Measurements from ENCODE around the gene GATA6. TPM values are rescaled to one million over a fixed set of nuclear protein-coding genes. Genes with fewer than 3 reads are reported as not detected.

The GATA6 gene
- total and polyA plus RNA-seq, 10 of the 15 experiments (the other 5 are each of a cell fraction or from before 2014, with no cell fraction given), result 0.04 to 0.05 TPM; not detected in 8

DNA sequence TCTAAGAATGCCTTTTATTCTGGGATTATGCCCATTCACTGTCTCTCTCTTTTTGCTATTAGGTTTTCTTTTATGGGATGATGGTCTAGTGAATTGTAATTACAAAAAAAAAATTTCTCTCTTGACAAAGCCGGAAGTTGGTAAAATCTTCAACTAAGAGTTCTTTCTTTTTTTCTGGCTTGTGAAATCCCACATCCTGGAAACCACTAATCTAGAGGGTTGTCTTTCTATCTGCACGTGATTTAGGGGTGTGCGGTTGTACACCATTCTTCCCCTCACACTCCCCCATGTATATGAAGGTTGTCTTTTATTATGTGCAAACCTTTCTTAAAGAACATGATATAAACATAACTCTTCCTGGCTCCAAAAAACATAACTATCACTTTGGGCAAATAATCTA, 52.0 kb downstream of the GATA6 start:
- WGBS (ENCODE audit: insufficient coverage, insufficient replicate concordance, low lambda C conversion rate, missing lambda C conversion rate), result 2% methylated on average over 3 of the region's 3 CpGs
- ChIA-PET SMC1A (ENCODE audit: uncharacterized antibody, unreplicated experiment) (no interaction called here), CTCF (no interaction called here), RAD21 (ENCODE audit: unreplicated experiment) (no interaction called here), POLR2A (no interaction called here)
- intact Hi-C loops (cut with micrococcal nuclease; ENCODE audit: unreplicated experiment), result no loop called here
- in situ Hi-C loops (cut with MboI), result no loop called here
- Histone ChIP-seq H3K4me3 (no peak overlapping the region), H3K9me3 (replicated peaks; ENCODE audit: control insufficient read depth, insufficient read depth, low read length) (no peaks in the 10 kb centered on the region), H3K36me3 (ENCODE audit: control insufficient read depth in 2 of 2, insufficient read depth in 2 of 2, low read length in 1 of 2) (no peaks in the 10 kb centered on the region), H3K27me3 (replicated peaks in 1 of 2; ENCODE audit: control insufficient read depth in 2 of 2, insufficient read depth in 2 of 2, low read length in 1 of 2) (no peaks in the 10 kb centered on the region; a peak in 1 of 4 replicates), H3K4me2 (ENCODE audit: control insufficient read depth, insufficient read depth) (no peak overlapping the region), H3K9ac (ENCODE audit: control insufficient read depth, insufficient read depth, low read length) (no peak overlapping the region), H4K20me1 (ENCODE audit: control insufficient read depth, insufficient read depth) (no peaks in the 10 kb centered on the region), H3K79me2 (ENCODE audit: control insufficient read depth, insufficient read depth, low read length) (no peaks in the 10 kb centered on the region), H2AFZ (ENCODE audit: control insufficient read depth, low read depth, low read length) (no peak overlapping the region), H3K27ac (ENCODE audit: control insufficient read depth, insufficient read depth) (no peak overlapping the region), H3K4me1 (ENCODE audit: control insufficient read depth, insufficient read depth, low read length) (no peaks in the 10 kb centered on the region)
- no TSS peak for BruUV-seq (replicated peaks)
- no peak for DNase-seq (ENCODE audit: low read depth, low spot score)
- no peak for FAIRE-seq
- no peak for ATAC-seq
- TF ChIP-seq NBN (IDR thresholded peaks at IDR 0.05) (no peak), BHLHE40 (IDR thresholded peaks at IDR 0.05; ENCODE audit: borderline replicate concordance in 1 of 2, low read depth in 2 of 2, low read length in 1 of 2) (no peak), EED (IDR thresholded peaks at IDR 0.05; ENCODE audit: low read depth) (no peak), SREBF1 (IDR thresholded peaks at IDR 0.05; ENCODE audit: low read length) (no peak), SIN3A (IDR thresholded peaks at IDR 0.05; ENCODE audit: low read depth, low read length) (no peak), SREBF2 (IDR thresholded peaks at IDR 0.05; ENCODE audit: low read length) (no peak), RBBP5 (conservative IDR thresholded peaks at IDR 0.05) (no peak), CBFB (IDR thresholded peaks at IDR 0.05; ENCODE audit: low read depth) (no peak), HDAC2 (IDR thresholded peaks at IDR 0.05) (no peak), FOXM1 (IDR thresholded peaks at IDR 0.05; ENCODE audit: low read depth, low read length) (no peak), CREM (IDR thresholded peaks at IDR 0.05; ENCODE audit: low read depth) (no peak)
- TF ChIP-seq, protein P1, sequence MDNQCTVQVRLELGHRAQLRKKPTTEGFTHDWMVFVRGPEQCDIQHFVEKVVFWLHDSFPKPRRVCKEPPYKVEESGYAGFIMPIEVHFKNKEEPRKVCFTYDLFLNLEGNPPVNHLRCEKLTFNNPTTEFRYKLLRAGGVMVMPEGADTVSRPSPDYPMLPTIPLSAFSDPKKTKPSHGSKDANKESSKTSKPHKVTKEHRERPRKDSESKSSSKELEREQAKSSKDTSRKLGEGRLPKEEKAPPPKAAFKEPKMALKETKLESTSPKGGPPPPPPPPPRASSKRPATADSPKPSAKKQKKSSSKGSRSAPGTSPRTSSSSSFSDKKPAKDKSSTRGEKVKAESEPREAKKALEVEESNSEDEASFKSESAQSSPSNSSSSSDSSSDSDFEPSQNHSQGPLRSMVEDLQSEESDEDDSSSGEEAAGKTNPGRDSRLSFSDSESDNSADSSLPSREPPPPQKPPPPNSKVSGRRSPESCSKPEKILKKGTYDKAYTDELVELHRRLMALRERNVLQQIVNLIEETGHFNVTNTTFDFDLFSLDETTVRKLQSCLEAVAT (IDR thresholded peaks at IDR 0.05), result no peak
- TF ChIP-seq, protein P2, sequence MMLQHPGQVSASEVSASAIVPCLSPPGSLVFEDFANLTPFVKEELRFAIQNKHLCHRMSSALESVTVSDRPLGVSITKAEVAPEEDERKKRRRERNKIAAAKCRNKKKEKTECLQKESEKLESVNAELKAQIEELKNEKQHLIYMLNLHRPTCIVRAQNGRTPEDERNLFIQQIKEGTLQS (IDR thresholded peaks at IDR 0.05; ENCODE audit: borderline replicate concordance, extremely low read depth, low read depth, low read length), result no peak
- TF ChIP-seq, protein P3, sequence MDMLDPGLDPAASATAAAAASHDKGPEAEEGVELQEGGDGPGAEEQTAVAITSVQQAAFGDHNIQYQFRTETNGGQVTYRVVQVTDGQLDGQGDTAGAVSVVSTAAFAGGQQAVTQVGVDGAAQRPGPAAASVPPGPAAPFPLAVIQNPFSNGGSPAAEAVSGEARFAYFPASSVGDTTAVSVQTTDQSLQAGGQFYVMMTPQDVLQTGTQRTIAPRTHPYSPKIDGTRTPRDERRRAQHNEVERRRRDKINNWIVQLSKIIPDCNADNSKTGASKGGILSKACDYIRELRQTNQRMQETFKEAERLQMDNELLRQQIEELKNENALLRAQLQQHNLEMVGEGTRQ (IDR thresholded peaks at IDR 0.05; ENCODE audit: borderline replicate concordance, low read depth, low read length), result no peak

Measured in GM12878 (cell line).